ENCODE results near the gene LIMS1. TPM values are rescaled to one million over a fixed set of nuclear protein-coding genes. Genes with fewer than 3 reads are reported as not detected.
"Not testable (repeated sequence)": the region's sequence is repeated elsewhere in the genome, so short reads cannot be mapped to it uniquely, and the experiment has no call there.

Gene LIMS1
- total RNA-seq, 2 donors from 2014 or later: 82.9 to 90.4 TPM

DNA sequence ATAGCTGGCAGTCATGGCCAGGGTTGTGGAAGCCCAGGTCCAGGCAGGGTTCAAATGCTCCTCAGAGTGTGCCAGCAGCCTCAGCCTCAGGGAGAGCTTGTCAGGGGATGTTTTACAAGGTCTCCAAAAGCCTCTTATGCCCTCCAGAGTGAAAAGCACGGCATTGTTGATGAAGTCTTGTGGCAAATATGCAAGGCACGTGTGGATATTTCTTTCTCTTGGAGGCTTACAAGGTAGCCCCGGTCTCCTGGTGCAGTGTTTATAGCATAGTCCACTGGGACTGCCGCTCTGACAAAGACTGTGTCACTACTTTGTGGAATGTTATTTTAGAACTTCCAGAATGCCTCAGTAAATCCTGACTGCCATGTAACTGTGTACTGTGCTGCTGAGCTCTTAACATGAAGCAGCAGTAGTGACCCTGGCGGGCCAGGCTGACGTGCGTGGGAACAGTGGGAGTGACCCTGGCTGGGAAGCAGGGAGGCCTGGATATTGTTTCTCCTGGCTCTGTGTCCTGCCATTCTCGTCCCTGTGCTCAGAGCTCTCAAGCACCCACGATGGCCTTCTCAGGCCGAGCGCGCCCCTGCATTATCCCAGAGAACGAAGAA is 120.4 kb downstream of the LIMS1 start:
- H3K4me3 ChIP-seq; H3K9me3 ChIP-seq; intact Hi-C loops (cut with DNase I): not testable (repeated sequence)

DNA sequence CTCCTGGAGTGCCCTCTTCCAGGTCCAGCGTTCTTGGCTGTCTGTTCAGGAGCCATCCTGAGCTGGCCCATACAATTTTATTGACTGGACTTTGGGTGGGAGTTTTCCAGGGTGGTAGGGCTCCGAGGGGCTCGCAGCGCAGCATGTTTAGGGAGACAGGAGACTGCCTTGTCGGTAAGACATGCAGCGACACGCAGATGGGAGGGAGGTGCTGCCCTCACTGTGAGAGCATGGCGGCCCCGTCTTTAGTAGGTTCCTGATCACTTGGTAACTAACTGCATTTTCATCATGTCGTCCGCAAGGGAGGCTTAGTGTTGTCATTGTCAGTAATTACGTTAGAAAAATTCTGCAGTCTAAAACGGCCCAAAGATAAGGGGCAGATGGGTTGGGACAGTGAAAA is 121.0 kb downstream of the LIMS1 start:
- H3K27ac ChIP-seq; H3K4me1 ChIP-seq (replicated peaks); H3K4me3 ChIP-seq; H3K9me3 ChIP-seq; H3K27me3 ChIP-seq (replicated peaks; ENCODE audit: insufficient read depth); H3K36me3 ChIP-seq; intact Hi-C loops (cut with DNase I); DNase-seq (ENCODE audit: low spot score): not testable (repeated sequence)
- WGBS: no CpG with 5 or more reads among the region's 13 CpGs

More for the DNA sequence above, 120.4 kb downstream of the LIMS1 start:
- H3K27me3 ChIP-seq (replicated peaks; ENCODE audit: insufficient read depth); H3K36me3 ChIP-seq; H3K4me1 ChIP-seq (replicated peaks): not testable (repeated sequence)
- peak; percentile 46 for DNase-seq (ENCODE audit: low spot score)
- peak; percentile 16 for TF ChIP-seq POLR2AphosphoS5 (IDR thresholded peaks at IDR 0.05)
- H3K27ac ChIP-seq: peak overlapping the region; percentile 31 to 66
- no CpG with 5 or more reads among the region's 13 CpGs for WGBS

DNA sequence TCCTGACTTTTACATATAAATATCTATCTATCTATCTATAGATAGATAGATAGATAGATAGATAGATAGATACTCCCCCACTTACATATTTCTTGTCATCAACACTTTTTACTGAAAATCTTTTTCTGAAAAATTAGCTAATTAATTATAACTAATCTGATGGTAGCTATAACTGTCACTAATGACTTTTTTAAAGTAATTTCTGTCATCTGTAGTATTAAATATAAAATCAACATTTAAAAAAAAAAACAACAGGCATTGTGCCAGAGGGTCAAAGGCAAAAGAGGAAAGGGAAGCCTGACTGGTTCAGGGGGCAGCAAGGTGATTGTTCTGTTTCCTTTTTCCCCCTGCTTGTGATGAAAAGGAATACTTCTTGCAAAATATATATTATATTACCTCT is 122.0 kb downstream of the LIMS1 start:
- DNase-seq (ENCODE audit: low spot score): not testable (repeated sequence)

GRCh38 chr2:108657517-108657916 is 123.2 kb downstream of the LIMS1 start:
- 83% methylated on average over 4 of the region's 4 CpGs for WGBS
- H3K27me3 ChIP-seq (replicated peaks; ENCODE audit: insufficient read depth); H3K36me3 ChIP-seq; intact Hi-C loops (cut with DNase I); H3K9me3 ChIP-seq; H3K4me1 ChIP-seq (replicated peaks); H3K4me3 ChIP-seq; DNase-seq (ENCODE audit: low spot score); H3K27ac ChIP-seq: not testable (repeated sequence)

More for the DNA sequence above, 122.0 kb downstream of the LIMS1 start:
- intact Hi-C loops (cut with DNase I); H3K27ac ChIP-seq; H3K9me3 ChIP-seq; H3K4me3 ChIP-seq; H3K36me3 ChIP-seq; H3K27me3 ChIP-seq (replicated peaks; ENCODE audit: insufficient read depth); H3K4me1 ChIP-seq (replicated peaks): not testable (repeated sequence)

GRCh38 chr2:108658553-108658952 is 124.3 kb downstream of the LIMS1 start:
- H3K4me1 ChIP-seq (replicated peaks); H3K27ac ChIP-seq; H3K4me3 ChIP-seq; H3K36me3 ChIP-seq; H3K27me3 ChIP-seq (replicated peaks; ENCODE audit: insufficient read depth); H3K9me3 ChIP-seq; intact Hi-C loops (cut with DNase I); DNase-seq (ENCODE audit: low spot score): not testable (repeated sequence)
- 75% methylated on average over 3 of the region's 7 CpGs for WGBS

- H3K4me3 ChIP-seq; H3K4me1 ChIP-seq (replicated peaks); H3K36me3 ChIP-seq; DNase-seq (ENCODE audit: low spot score); H3K27ac ChIP-seq; intact Hi-C loops (cut with DNase I); H3K27me3 ChIP-seq (replicated peaks; ENCODE audit: insufficient read depth); H3K9me3 ChIP-seq: not testable (repeated sequence)
- WGBS: 69% methylated on average over 4 of the region's 4 CpGs
Measured at GRCh38 chr2:108661493-108661892, 127.2 kb downstream of the LIMS1 start.

DNA sequence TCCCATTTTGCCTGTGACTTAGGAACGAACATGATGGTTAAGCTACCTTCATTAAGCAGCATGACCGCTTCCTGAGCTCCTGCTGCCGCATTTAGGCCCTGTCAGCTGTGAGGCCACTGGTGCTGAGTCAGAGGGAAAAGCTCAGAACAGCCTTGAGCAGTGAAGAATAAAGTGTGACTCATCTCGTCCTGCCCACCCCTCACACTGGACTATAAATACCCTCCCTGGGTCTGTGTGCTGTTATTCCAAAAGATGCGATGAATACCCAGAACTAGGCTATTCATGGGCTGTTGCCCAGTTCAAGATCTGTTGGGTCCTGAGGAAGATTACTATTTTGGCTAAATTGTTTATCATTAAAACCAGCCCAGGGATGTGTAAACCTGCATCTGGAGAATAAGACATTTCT is 127.9 kb downstream of the LIMS1 start:
- H3K4me3 ChIP-seq; H3K4me1 ChIP-seq (replicated peaks); intact Hi-C loops (cut with DNase I); H3K9me3 ChIP-seq; H3K27me3 ChIP-seq (replicated peaks; ENCODE audit: insufficient read depth); H3K36me3 ChIP-seq; H3K27ac ChIP-seq; DNase-seq (ENCODE audit: low spot score): not testable (repeated sequence)
- 51% methylated on average over 5 of the region's 5 CpGs for WGBS

DNA sequence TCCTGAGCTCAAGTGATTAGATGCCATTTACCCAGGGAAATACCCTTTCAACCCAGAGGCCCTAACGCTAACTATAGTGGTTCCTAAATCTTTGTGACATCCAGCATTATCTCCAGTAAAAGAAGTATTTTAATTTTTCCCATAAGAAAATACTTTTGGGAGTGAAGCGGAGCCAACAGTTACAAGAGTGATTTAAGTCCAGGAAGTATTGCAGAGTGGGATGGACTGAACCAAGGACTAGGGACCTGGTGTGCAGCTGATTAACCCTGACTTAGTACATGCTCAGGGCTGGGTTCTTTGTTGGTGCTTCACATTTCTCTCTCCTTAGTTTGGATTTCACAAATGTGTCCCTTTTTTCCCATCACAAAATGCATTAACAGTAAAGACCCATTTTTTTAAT is 129.1 kb downstream of the LIMS1 start:
- 83% methylated on average over 2 of the region's 2 CpGs for WGBS
- H3K4me3 ChIP-seq; DNase-seq (ENCODE audit: low spot score); H3K4me1 ChIP-seq (replicated peaks); H3K27ac ChIP-seq; H3K36me3 ChIP-seq; intact Hi-C loops (cut with DNase I); H3K27me3 ChIP-seq (replicated peaks; ENCODE audit: insufficient read depth); H3K9me3 ChIP-seq: not testable (repeated sequence)

DNA sequence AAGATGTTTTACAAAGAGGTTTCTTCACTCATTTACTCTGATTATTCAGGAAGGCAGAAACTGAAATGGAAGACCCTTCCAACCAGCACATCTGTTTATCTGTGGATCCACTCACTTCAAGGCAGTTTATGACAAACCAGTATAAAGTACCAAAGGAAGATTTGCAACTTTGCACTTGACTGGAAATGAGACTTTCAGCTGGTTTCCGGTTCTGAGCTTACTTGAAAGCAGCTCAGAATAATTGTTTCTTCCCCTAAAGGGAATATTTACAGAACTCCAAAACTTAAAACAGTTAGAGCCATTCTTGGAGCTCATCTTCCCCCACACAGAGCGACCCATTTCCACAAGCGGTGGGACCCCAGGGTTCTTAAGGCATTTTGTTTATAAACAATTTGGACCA is 129.8 kb downstream of the LIMS1 start:
- H3K4me1 ChIP-seq (replicated peaks); H3K36me3 ChIP-seq; H3K27me3 ChIP-seq (replicated peaks; ENCODE audit: insufficient read depth); intact Hi-C loops (cut with DNase I); DNase-seq (ENCODE audit: low spot score); H3K4me3 ChIP-seq; H3K27ac ChIP-seq; H3K9me3 ChIP-seq: not testable (repeated sequence)
- WGBS: 85% methylated on average over 3 of the region's 3 CpGs

GRCh38 chr2:108664979-108665378 is 130.7 kb downstream of the LIMS1 start:
- H3K36me3 ChIP-seq; H3K27me3 ChIP-seq (replicated peaks; ENCODE audit: insufficient read depth); DNase-seq (ENCODE audit: low spot score); H3K27ac ChIP-seq; intact Hi-C loops (cut with DNase I); H3K9me3 ChIP-seq; H3K4me3 ChIP-seq; H3K4me1 ChIP-seq (replicated peaks): not testable (repeated sequence)
- WGBS: 91% methylated on average over 1 of the region's 1 CpG

- H3K36me3 ChIP-seq; H3K4me3 ChIP-seq; DNase-seq (ENCODE audit: low spot score); H3K27ac ChIP-seq; H3K9me3 ChIP-seq; H3K4me1 ChIP-seq (replicated peaks); H3K27me3 ChIP-seq (replicated peaks; ENCODE audit: insufficient read depth); intact Hi-C loops (cut with DNase I): not testable (repeated sequence)
- WGBS: 56% methylated on average over 2 of the region's 4 CpGs
Measured at GRCh38 chr2:108665975-108666374, 131.7 kb downstream of the LIMS1 start.

DNA sequence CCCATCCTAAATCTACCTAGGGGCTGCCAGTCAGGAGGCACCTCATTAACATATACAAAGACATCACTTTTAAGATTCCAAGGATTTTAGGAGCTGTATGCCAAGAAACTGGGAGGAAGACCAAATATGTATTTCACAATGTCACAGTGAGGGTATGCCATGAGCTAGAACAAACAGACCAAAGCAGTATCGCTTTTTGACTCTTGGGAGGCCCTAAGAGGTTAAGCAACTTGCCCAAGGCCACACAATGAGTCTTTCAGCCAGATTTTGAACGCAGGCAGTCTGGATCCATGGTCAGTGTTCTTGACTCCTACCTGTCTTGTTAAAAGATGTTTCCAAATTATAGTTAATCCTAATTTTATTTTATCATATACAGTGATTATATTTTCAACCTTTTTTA is 132.9 kb downstream of the LIMS1 start:
- H3K9me3 ChIP-seq; H3K36me3 ChIP-seq; H3K4me3 ChIP-seq; intact Hi-C loops (cut with DNase I); DNase-seq (ENCODE audit: low spot score); H3K27me3 ChIP-seq (replicated peaks; ENCODE audit: insufficient read depth); H3K27ac ChIP-seq; H3K4me1 ChIP-seq (replicated peaks): not testable (repeated sequence)
- WGBS: 50% methylated on average over 2 of the region's 2 CpGs

GRCh38 chr2:108670282-108670681 is 136.0 kb downstream of the LIMS1 start:
- H3K27me3 ChIP-seq (replicated peaks; ENCODE audit: insufficient read depth); H3K36me3 ChIP-seq; DNase-seq (ENCODE audit: low spot score); H3K9me3 ChIP-seq; H3K27ac ChIP-seq; H3K4me3 ChIP-seq; H3K4me1 ChIP-seq (replicated peaks); intact Hi-C loops (cut with DNase I): not testable (repeated sequence)
- WGBS: 36% methylated on average over 1 of the region's 1 CpG

All from prostate gland (tissue), 2 donors.